LHCN-M2 (cell line): Measurements from ENCODE around the gene KCMF1. TPM values are rescaled to one million over a fixed set of nuclear protein-coding genes. Genes with fewer than 3 reads are reported as not detected.
A peak's percentile ranks its signal among the peaks of the same experiment; 100 is the strongest.

Experiments
- DNase-seq: peaks from one replicate; pipeline ENCODE4 v3.0.0-alpha.2; 2012; ENCODE audit warnings: low read depth
- total RNA-seq: library from RNA; depleted of rRNA; stranded (reverse); fragments of >200 nt; gene quantifications from 2 replicates; pipeline ENCODE4 v1.2.3, GENCODE V29; 2014

Gene KCMF1
- total RNA-seq, 1 experiment from 2014 or later, result 62.2 TPM

DNA sequence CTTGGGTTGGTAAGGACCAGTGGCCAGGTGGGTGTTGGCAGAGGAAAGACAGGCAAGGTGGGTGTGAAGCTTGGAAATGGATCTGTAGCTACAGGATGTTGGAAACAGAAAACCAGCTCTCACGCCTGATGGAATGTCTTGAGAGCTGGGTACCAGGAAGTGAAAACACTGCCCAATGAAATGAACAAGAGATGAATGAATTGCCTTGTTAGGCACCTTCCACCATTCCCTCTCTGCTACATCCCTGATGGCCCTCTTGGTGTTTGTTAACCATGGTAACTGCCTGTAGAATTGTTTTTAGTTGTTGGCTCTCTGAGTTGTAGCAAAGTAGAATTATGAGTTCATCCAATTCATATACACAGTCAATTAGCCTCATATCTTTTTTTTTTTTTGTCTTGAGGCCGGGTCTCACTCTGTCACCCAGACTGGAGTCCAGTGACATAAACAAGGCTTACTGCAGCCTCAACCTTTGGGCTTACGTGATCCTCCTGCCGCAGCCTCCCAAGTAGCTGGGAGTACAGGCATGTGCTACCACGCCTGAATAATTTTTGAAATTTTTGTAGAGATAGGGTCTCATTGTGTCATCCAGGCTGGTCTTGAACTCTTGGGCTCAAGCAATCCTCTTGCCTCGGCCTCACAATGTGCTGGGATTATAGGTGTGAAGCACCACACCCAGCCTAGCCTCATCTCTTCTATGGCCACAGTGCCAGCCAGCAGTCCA, 9.5 kb downstream of the KCMF1 start:
- DNase-seq, result no peak

DNA sequence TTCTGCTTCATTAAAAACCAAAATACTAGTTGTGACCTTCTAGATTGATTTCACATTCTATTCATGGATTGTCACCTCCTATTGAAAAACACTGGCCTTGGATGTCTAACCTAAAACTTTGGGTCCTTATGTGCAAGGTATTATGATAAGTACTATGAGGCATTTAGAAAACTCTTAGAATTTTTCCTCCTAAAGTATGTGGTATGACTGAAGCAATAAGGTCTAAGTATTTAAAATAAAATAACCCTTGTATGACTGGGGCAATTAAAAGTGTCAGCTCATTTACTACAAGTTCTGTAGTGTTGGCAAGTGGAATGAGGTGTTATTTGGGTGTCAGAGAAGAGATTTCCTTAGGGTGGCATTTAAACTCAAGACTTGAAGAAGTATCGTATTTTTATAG, 15.1 kb downstream of the KCMF1 start:
- no peak for DNase-seq

GRCh38 chr2:84989422-84989821, 18.5 kb downstream of the KCMF1 start:
- DNase-seq, result no peak

- no peak for DNase-seq
These were observed 19.0 kb downstream of the KCMF1 start for GRCh38 chr2:84989927-84990326.

DNA sequence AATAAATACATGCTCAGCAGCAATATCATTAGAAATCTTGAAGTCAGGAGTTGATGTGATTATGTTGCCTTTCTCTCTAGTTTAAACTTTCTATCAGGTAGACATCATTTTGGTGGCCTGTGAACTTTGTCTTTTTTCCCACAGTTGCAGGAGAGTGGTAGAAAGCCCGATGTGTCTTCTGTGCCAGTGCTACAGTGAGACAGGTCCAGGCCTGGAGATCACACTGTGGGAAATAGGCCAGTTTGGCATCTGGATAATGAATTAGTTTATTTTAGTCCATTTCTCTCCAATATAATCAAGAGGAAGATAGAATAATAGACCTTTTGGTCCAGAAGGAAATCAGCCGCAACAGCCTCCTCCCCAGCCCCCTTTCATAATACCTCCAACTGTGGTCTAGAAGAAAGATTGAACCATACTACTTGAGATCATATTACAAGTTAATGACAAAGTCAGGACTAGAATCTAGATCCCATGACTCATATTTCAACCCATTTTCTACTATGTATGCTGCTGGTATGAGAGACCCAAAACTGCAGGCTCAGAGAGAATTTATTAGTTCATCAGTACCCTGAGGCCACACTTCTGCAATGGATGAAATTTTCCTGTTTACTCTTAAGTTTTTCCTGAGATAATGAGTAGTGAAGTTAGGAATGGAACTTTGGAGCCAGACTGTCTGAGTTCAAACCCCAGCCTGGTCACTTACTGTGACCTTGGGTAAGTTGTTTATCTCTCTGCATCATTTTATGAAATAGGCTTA, 20.6 kb downstream of the KCMF1 start:
- DNase-seq, result peak; percentile 44

DNA sequence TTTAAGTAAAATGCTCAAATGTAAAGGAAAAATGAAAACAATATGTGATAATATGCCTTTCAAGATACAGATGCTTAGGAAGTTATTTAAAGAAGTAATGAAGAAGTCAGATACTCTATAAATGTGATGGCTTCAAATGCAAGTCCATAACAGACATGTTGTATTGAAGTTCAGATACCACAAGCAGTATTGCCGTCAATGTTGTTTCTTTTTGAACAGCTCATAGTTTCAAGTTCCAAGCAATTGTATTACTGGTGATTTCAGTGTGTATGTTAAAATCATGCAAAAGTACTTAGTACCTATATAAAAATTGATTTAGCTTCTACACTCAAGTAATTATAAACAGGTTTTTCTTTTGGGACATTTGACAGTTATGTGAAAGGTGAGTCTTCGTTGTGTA, 24.9 kb downstream of the KCMF1 start:
- DNase-seq, result no peak

GRCh38 chr2:84996909-84997308, 25.9 kb downstream of the KCMF1 start:
- DNase-seq, result no peak

DNA sequence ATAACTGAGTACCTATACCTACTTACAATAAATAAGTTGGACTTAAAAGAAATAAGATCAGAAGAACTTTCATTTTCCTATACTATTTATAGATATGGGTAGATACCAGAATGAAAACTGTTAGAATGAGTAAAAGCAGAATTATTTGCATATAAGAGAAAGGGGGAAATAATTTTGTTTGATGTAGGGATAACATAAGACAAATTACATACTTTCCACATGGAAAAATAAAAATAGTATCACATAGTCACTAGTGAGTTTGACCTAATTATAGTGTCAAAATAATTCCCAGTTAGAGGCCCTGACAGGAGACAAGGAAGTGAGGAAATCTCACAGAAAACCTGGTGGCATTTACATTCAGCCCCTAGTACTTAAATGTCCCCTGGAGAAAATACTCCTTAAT, 28.6 kb downstream of the KCMF1 start:
- DNase-seq, result no peak

- no peak for DNase-seq
These were observed 30.6 kb downstream of the KCMF1 start for GRCh38 chr2:85001595-85001994.

DNA sequence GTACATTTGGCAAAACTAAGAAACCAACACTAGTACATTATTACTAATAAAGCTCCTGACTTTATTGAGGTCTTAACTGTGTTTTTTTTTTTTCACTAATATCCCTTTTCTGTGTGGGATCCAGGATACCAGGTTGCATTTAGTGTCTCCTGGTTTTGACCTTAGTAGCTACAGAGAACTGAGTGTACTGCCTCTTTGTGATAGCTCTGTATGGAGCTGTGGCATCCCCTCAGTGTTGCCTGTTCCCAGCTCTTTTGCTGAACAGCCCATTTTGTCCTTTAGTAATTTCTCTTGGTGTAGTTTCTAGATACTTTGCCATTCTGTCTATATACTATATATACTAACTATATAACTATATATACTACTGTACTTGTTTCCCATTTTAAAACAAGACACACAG, 31.6 kb downstream of the KCMF1 start:
- DNase-seq, result no peak

DNA sequence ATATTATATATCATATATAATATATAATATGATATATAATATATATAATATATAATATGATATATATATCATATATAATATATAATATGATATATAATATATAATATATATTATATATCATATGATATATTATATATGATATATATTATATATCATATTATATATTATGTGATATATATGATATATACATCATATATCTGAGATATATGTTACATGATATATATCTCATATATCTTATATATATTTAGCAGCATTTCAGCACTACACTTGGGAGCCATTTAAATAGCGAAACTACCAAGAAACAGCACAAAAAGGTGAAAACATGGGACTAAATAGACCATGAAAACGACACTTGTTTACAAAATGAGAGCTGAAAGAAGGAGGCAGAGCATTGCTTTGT, 37.3 kb downstream of the KCMF1 start:
- no peak for DNase-seq

DNA sequence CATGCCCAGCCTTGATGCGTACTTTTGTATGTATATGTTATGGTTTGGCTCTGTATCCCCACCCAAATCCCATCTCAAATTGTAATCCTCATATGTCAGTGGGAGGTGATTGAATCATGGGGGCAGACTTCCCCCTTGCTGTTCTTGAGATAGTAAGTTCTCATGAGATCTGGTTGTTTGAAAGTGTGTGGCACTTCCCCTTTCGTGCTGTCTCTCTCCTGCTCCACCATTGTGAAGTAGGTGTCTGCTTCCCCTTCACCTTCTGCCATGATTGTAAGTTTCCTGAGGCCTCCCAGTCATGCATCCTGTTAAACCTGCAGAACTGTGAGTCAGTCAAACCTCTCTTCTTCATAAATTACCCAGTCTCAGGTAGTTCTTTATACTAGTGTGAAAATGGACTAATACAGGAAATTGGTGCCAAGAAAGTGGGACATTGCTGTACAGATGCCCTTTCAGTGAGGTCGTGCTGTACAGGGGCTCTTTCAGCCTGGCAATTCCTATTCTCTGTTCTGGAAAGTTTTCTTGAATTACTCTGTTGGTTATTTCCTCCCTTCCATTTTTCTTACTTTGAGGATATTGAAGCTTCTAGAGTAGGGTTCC, 38.2 kb downstream of the KCMF1 start:
- no peak for DNase-seq

GRCh38 chr2:85010404-85010803, 39.4 kb downstream of the KCMF1 start:
- no peak for DNase-seq

DNA sequence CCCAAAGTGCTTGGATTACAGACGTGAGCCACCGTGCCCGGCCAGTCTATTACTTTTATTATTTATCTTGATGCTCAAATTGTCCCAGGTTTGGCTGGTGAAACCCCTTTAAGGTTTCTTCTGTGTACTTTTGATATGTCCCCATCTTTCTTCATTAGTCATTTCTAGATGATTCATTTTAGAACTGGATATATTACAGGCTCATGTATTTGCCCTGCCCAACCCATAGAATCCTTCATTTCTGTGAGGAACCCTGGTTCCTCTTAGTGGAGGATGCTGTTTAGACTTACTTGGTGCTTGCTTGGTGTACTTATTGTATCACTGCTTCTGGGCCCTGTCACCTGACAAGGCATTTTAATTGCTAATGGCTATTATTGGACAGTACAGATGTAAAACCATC, 40.1 kb downstream of the KCMF1 start:
- peak; percentile 46 for DNase-seq

GRCh38 chr2:85011747-85012146, 40.8 kb downstream of the KCMF1 start:
- DNase-seq, result no peak

DNA sequence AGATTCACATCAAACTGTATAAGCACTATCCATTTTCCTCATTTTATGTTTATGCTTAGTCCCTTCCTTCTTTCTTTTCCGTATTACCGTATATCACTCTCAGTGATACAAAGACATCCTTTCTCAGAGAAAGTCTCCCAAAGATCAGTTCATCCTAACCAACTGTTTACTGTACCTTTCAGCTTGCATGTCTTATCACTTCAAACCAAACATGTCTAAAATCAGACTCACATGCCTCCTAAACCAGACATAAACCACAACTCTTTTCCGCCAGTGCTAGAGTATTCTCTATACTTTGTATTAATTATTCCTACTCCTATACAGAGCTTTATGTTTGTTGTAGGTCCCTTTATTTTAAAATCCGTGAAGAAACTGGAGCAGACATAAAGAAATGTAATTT, 41.5 kb downstream of the KCMF1 start:
- no peak for DNase-seq

- DNase-seq, result no peak
These were observed 41.9 kb downstream of the KCMF1 start for GRCh38 chr2:85012855-85013254.

GRCh38 chr2:85015653-85016360, 44.8 kb downstream of the KCMF1 start:
- DNase-seq, result peak; percentile 7

DNA sequence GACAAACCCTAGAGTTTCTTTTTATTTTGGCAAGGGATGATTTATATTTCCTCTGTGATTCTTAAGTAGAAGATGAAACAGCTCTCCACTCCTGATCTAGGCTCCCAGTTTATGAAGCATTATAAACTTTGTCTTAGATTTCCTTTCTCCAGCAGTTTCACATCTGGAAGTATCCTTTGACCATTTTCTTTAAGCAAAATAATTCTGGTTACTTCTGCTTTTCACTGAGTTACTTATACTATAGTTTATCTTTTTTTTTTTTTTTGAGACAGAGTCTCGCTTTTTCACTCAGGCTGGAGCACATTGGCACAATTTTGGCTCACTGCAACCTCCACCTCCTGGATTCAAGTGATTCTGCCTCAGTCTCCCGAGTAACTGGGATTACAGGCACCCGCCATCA, 45.5 kb downstream of the KCMF1 start:
- no peak for DNase-seq

GRCh38 chr2:85017411-85018048, 46.6 kb downstream of the KCMF1 start:
- DNase-seq, result peak; percentile 25

GRCh38 chr2:85018049-85018447, 47.1 kb downstream of the KCMF1 start:
- DNase-seq, result peak; percentile 5

DNA sequence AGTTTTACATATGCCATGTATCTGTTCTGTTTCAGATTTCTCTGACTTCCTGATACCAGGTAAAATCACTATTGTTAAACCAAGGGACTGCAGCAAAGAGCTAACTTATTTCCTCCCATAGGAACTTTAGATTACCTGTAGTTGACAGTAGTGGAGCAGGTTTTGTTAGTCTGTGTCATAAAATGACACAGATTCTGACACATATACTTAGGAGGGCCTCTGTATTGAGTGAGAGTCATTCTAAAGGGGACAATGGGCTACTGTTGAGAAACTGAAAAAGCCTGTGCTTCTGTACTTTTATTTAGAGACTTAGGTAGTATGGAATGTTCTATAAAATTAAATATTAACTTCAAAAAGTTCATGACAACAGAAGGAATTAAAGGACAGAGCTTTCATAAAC, 48.2 kb downstream of the KCMF1 start:
- DNase-seq, result no peak
